HL-60 (cell line): ENCODE measurements around the gene NEK11.

ENCODE experiments used
- POLR2AphosphoS5 ChIP-seq: IDR thresholded peaks from 2 replicates; pipeline ENCODE4 v1.6.1; 2012; ENCODE audit warnings: low read depth
- SPI1 ChIP-seq: IDR thresholded peaks from 2 replicates; pipeline ENCODE4 v1.6.1; 2012; ENCODE audit warnings: low read depth, mild to moderate bottlenecking, borderline replicate concordance
- TF ChIP-seq, protein P1 (sequence below): IDR thresholded peaks from one replicate; pipeline ENCODE4 v1.5.1; 2011; ENCODE audit warnings: low read length, control low read depth, inconsistent platforms; ENCODE audit not compliant: insufficient read depth

- TF ChIP-seq, protein P1, sequence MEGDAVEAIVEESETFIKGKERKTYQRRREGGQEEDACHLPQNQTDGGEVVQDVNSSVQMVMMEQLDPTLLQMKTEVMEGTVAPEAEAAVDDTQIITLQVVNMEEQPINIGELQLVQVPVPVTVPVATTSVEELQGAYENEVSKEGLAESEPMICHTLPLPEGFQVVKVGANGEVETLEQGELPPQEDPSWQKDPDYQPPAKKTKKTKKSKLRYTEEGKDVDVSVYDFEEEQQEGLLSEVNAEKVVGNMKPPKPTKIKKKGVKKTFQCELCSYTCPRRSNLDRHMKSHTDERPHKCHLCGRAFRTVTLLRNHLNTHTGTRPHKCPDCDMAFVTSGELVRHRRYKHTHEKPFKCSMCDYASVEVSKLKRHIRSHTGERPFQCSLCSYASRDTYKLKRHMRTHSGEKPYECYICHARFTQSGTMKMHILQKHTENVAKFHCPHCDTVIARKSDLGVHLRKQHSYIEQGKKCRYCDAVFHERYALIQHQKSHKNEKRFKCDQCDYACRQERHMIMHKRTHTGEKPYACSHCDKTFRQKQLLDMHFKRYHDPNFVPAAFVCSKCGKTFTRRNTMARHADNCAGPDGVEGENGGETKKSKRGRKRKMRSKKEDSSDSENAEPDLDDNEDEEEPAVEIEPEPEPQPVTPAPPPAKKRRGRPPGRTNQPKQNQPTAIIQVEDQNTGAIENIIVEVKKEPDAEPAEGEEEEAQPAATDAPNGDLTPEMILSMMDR, result no peak
- TF ChIP-seq POLR2AphosphoS5, result no peak
- no peak for TF ChIP-seq SPI1
Measured at GRCh38 chr3:131224886-131225550, 198.3 kb downstream of the NEK11 start.
